ENCODE data around the gene AGMO.

Gene AGMO

GRCh38 chr7:15561835-15562234, at the start of gene AGMO:
TSS of gene AGMO (minus strand) at chr7:15562015.
- DNase-seq (ENCODE audit: low spot score) = peak; percentile 31

GRCh38 chr7:15610503-15610902, 48.7 kb upstream of the AGMO start:
- no peak for DNase-seq (ENCODE audit: low spot score)

- DNase-seq (ENCODE audit: low spot score) = no peak
Observed at GRCh38 chr7:15609287-15609686, 47.5 kb upstream of the AGMO start.

- DNase-seq (ENCODE audit: low spot score) = no peak
Observed at GRCh38 chr7:15607529-15608210, 45.9 kb upstream of the AGMO start.

GRCh38 chr7:15606561-15606960, 44.7 kb upstream of the AGMO start:
- no peak for DNase-seq (ENCODE audit: low spot score)

DNA sequence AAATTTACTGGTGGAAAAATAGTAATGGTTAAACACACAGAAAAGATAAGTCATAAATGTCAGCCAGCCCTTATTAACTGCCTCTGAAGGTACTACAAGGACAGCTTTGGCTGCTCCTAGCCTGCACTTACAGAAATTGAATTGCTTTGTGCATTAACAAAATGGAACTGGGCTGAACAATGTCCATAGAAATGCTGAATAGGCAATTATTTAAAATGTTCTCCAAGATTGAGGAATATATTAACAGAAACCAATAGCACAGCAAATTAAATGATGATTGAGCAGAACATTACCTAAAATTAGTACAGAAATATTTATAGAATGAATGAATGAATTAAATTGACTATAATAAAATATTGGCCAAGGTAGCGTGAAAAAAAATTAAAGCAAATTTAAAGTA, 42.4 kb upstream of the AGMO start:
- no peak for DNase-seq (ENCODE audit: low spot score)

GRCh38 chr7:15603124-15603523, 41.3 kb upstream of the AGMO start:
- no peak for DNase-seq (ENCODE audit: low spot score)

GRCh38 chr7:15602236-15602635, 40.4 kb upstream of the AGMO start:
- no peak for DNase-seq (ENCODE audit: low spot score)

- no peak for DNase-seq (ENCODE audit: low spot score)
Observed at GRCh38 chr7:15601175-15601574, 39.4 kb upstream of the AGMO start.

GRCh38 chr7:15600298-15600697, 38.5 kb upstream of the AGMO start:
- DNase-seq (ENCODE audit: low spot score) = peak; percentile 72

DNA sequence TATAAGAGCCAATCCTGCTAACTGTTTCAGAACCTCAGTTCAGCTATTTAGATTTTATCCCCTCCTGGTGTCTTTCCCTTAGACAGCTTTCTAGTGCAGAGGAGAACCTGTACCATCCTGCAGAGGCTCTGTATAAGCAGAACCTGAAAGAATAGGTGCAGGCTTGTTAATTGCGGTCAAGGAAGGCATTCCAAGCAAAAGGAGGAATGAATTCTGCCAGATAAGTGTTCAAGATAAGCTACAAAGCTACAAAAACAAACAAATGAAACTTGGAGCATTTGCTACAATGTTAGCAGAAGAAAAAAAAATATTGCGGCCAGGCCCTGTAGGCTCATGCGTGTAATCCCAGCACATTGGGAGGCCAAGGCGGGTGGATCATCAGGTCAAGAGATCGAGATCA, 32.6 kb upstream of the AGMO start:
- DNase-seq (ENCODE audit: low spot score) = no peak

GRCh38 chr7:15593382-15593781, 31.6 kb upstream of the AGMO start:
- DNase-seq (ENCODE audit: low spot score) = no peak

GRCh38 chr7:15586266-15586665, 24.5 kb upstream of the AGMO start:
- no peak for DNase-seq (ENCODE audit: low spot score)

- DNase-seq (ENCODE audit: low spot score) = no peak
Observed at GRCh38 chr7:15584575-15584974, 22.8 kb upstream of the AGMO start.

DNA sequence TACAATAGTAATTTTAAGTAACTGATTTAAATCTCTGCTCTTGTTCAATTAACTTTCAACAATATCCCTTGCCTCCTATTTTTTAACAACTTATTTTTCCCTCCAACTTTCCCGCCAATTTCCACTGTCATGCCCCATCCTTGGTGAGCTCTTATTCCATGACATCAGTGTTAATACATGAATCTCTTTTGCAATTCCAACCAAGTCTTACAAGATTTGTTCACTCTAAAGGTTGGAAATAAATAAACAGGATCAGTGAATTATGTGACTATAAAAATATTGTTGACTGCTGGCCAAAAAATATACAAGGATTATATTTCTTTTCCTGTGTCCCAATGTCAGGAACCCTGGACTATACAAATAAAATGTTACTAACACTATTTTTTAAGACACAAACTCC, 21.0 kb upstream of the AGMO start:
- DNase-seq (ENCODE audit: low spot score) = no peak

DNA sequence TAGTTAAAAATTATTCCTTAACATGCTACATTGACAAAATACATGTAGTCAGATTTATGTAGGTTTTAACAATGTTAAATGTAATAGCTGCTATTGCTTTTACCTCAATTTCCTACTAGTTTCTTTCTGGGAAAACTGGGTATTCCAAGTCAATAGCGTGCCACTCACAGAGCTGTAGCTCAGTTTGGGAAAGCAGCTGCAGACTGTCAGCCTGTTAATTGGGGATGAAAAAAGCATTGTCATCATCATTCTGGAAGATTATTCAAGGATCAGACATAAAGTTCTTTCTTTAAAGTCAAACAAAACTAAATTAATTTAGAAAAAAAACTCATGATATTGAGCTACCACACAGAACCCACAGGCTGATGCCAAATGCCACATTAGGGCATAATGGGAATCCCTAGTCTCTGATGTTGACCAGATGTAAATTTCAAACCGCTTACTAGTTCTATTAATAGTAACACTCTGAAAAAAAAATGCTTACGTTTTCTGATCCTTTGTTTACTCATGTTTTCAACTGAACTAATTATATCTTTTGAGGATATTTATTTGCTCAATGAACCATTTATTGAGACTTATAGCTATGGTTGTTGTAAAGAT, 19.6 kb upstream of the AGMO start:
- DNase-seq (ENCODE audit: low spot score) = peak; percentile 27

GRCh38 chr7:15580604-15581351, 19.0 kb upstream of the AGMO start:
- DNase-seq (ENCODE audit: low spot score) = peak; percentile 18

- DNase-seq (ENCODE audit: low spot score) = no peak
Observed at GRCh38 chr7:15577600-15577999, 15.8 kb upstream of the AGMO start.

DNA sequence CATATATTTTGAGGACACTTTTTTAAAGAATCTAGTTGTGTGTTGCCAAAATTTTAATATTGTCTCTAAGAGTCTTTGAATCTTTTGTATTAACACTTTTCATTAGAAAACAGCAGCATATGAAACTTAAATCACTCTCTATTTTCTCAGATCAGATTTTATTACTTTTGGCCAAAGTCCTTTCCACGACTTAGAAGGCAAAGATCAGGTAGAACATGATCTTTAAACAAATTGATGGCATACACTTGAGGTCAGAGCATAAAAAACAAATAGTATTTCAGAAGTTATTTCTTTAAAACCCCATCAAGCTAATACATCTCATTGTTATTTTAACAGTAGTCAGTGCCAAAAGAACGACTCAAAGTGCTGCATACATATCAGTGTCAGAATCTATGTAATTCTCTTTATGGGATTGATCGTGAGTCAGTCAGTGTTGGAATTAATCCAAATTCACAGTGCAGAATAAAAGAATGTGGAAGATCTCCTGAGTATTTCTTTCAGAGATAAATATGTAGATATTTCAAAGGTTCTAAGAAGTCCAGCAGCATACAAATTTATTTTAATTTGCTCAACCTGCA, 9.6 kb upstream of the AGMO start:
- DNase-seq (ENCODE audit: low spot score) = no peak

- no peak for DNase-seq (ENCODE audit: low spot score)
Observed at GRCh38 chr7:15567652-15568051, 5.8 kb upstream of the AGMO start.

DNA sequence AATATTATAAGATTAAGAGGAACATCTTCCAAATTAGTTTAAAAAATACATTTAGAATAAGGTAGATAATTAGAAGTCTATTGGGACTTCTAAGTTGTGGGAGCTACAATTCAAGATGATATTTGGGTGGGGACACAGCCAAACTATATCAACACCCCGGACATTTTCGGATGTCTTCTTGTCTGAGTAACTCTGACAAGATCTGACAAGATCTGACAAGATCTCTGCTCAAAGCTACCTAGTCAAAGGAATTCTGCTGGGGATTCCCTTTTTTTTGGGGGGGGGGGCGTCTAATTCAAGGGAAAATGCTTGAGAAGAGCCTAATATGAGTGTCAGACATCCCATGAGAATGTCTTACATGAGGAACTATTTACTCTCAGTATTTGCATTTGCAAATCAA, 5.2 kb upstream of the AGMO start:
- DNase-seq (ENCODE audit: low spot score) = no peak

GRCh38 chr7:15566476-15566875, 4.7 kb upstream of the AGMO start:
- no peak for DNase-seq (ENCODE audit: low spot score)

- DNase-seq (ENCODE audit: low spot score) = no peak
Observed at GRCh38 chr7:15560968-15561367, 847 bp downstream of the AGMO start.

Measured in SW480 (cell line).